Epithelial cell of esophagus (primary cell): Measurements from ENCODE around the gene GSG1.

Experiments
- DNase-seq: peaks from one replicate; pipeline ENCODE4 v3.0.0; 2010; ENCODE audit warnings: low read depth
- H3K4me3 ChIP-seq: 2 replicates; pipeline ENCODE4 v1.5.1; 2011; ENCODE audit warnings: mild to moderate bottlenecking, low read length, control low read depth
- TF ChIP-seq, protein P1 (sequence below): IDR thresholded peaks from 2 replicates; pipeline ENCODE4 v1.5.1; 2011; ENCODE audit warnings: low read depth, mild to moderate bottlenecking, low read length, control low read depth, inconsistent platforms; ENCODE audit not compliant: insufficient read depth; ENCODE audit errors: missing control alignments

Gene GSG1

DNA sequence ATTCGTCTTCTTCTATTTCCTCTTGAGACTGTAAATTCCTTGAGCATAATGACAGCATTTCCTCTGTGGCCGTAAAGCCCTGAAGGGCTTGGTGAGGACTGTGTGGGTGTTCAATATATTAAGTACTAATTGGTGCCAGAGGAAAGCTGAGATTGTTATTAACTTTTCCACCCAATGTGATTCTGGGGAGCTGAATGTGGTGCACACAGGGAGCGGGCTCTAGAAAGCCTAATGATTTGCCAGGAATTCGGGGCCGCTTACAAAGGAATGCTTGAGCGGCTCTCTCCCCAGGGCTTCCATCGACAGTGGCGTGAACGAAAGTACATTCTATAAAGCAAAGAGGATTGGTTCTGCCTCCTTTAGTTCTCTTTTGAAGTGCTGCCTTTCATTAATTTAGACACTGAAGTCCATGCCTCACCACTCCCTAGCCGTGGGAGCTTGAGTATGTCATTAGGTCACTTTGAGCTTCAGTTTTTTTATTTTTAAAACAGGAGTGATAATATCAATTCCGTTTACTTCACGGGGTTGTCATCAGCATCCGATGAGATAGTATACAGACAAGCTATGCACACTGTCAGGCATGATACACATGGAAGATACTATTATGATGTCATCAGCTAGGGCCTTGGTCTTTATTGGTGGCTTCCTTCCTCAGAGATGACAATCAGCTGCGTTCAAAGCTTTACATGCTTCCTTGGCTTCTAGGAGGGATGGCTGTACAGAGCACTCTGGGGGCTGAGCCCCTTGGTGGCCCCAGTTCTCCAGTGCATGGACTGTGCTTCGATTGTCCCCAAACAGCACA, 11.0 kb upstream of the GSG1 start:
- TF ChIP-seq, protein P1, sequence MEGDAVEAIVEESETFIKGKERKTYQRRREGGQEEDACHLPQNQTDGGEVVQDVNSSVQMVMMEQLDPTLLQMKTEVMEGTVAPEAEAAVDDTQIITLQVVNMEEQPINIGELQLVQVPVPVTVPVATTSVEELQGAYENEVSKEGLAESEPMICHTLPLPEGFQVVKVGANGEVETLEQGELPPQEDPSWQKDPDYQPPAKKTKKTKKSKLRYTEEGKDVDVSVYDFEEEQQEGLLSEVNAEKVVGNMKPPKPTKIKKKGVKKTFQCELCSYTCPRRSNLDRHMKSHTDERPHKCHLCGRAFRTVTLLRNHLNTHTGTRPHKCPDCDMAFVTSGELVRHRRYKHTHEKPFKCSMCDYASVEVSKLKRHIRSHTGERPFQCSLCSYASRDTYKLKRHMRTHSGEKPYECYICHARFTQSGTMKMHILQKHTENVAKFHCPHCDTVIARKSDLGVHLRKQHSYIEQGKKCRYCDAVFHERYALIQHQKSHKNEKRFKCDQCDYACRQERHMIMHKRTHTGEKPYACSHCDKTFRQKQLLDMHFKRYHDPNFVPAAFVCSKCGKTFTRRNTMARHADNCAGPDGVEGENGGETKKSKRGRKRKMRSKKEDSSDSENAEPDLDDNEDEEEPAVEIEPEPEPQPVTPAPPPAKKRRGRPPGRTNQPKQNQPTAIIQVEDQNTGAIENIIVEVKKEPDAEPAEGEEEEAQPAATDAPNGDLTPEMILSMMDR, result no peak
- H3K4me3 ChIP-seq, result no peak overlapping the region
- no peak for DNase-seq

DNA sequence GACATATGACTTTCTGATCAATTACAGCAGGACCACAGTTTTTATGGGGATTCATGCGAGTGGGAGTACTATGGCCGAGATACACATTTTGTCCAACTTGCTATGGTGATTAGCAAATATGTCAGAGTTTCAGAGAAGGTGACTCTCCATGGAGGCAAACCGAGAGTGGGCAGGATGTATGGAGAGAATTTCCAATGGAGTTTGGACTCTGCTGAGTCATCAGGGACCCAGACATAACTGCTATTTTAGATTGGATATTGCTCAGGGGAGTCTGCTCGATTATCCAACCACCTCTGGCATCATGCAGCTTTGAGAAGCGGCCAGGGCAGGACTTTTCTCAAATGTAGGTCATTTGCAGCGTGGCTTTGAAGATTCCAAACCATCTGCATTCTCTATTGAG, 9.5 kb upstream of the GSG1 start:
- DNase-seq, result no peak
- TF ChIP-seq, protein P1, result no peak
- no peak overlapping the region for H3K4me3 ChIP-seq

DNA sequence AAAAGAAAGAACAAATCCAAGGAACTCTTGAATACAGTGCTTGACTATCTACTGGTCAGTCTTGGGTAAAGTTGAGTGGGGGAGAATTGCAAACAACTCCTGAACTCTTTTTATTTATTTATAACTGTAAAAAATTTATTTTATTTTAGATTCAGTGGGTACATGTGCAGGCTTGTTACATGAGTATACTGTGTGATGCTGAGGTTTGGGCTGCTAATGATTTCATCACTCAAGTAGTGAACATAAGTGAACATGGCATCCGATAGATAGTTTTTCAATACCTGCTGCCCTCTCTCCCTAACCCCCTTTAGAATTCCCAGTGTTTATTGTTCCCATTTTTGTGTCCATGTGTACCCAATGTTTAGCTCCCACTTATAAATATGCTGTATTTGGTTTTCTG, 3.2 kb upstream of the GSG1 start:
- TF ChIP-seq, protein P1, result no peak
- no peak overlapping the region for H3K4me3 ChIP-seq
- DNase-seq, result peak; percentile 55

DNA sequence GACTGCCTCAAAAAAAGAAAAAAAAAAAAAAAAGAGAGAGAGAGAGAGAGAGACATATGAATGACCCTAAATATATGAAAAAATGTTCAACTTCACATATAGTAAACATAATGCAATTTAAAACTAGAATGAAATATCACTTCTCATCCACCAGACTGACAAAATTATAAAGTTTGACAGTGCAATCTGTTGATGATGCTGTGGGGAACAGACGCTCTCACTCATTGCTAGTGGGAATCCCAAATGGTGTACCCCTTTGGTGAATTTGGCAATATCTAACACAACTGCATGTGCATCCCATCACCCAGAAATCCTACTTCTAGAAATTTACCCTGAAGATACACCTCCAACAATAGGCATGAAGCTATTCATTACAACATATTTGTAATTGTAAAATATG, 2.3 kb upstream of the GSG1 start:
- no peak overlapping the region for H3K4me3 ChIP-seq
- no peak for DNase-seq
- TF ChIP-seq, protein P1, result no peak

DNA sequence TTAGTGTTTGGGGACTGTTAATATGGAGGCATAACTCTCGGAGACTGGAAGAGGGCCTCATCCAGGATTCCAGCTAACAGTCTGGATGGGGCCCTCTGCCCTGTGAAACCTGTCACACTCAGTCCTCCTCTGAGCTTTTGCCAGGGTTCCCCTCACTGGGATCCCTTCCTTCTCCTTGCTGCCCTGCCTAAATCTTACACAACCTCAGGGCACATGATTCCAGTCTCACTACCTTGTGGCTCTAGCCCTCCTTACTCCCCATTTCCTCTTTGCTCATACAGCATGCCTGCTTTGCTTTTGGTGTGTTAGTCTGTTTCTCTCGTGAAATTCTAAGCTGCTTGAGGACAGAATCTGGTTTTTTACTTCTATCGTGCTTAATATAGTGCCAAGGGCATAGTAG, 942 bp upstream of the GSG1 start:
- no peak overlapping the region for H3K4me3 ChIP-seq
- no peak for DNase-seq
- TF ChIP-seq, protein P1, result no peak

DNA sequence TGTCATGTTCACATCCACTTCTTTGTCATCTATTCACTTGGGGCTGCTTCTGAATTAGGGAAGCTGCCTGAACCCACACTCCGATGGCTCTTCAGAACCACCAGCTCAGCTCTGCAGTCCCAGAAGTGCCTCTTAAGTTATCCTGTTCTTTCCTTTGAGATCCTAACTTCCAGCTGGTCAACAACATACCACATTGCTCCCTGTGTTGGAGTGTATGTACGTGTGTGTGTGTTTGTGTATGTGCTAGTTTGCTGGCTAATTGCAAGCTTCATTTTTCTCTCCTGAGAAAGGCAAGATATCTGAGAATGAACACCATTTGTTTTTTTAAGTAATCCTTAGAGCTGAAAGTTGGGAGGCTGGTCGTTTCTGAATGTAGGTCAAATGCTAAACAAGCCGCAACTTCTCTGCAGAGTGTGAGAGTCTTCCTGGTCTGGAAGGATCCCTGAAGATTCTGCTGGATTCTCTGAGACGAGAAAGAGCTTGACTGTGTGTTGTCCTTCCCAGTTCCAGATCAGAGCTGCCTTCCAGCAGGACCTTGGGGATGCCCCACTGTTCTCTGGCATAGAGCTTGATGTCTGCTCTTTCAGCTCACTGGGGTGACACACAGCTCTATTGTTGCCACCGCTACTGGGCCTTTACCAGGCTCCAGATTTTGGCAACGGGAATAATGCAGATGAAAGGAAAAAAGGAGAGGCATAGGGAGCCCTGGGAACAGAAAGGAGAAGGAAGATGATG, 839 bp downstream of the GSG1 start:
- no peak overlapping the region for H3K4me3 ChIP-seq
- no peak for DNase-seq
- TF ChIP-seq, protein P1, result no peak
